Panc1 (cell line): Measurements from ENCODE around the gene SCG2. TPM values are rescaled to one million over a fixed set of nuclear protein-coding genes. Genes with fewer than 3 reads are reported as not detected.

Experiments
- ATAC-seq: fragments of 200-7000 bp; cut with Tn5 transposase; 2 replicates; pipeline ENCODE4 v1.9.1; 2020; ENCODE audit warnings: mild to moderate bottlenecking, moderate library complexity
- BruUV-seq: library from RNA; stranded (reverse); fragments of 400-500 nt; replicated peaks from 2 replicates; lab custom pipeline; 2021; lab: Mats Ljungman, UMichigan
- CTCF ChIA-PET: fragments of 300-600 bp; sonication (Branson Sonifier 250); formaldehyde crosslinking; loops from one replicate; lab custom pipeline; 2022; ENCODE audit warnings: antibody characterized with exemption; lab: Charles Lee
- POLR2A ChIA-PET: fragments of 300-600 bp; sonication (Branson Sonifier 250); formaldehyde crosslinking; loops from one replicate; lab custom pipeline; 2022; ENCODE audit warnings: antibody characterized with exemption; lab: Charles Lee
- DNase-seq: peaks from one replicate; pipeline ENCODE4 v3.0.0-alpha.2; 2010; ENCODE audit warnings: low read depth, low spot score
- H3K27ac ChIP-seq: 2 replicates; pipeline ENCODE4 v1.5.1; 2011; ENCODE audit warnings: mild to moderate bottlenecking, low read length, inconsistent platforms
- H3K27me3 ChIP-seq: fragments of 200-500 bp; sonication (Bioruptor generic); 2 replicates; pipeline ENCODE4 v1.6.0; 2014; ENCODE audit warnings: low read length, inconsistent platforms; ENCODE audit not compliant: control insufficient read depth, insufficient read depth
- H3K36me3 ChIP-seq: fragments of 200-500 bp; sonication (Bioruptor generic); 2 replicates; pipeline ENCODE4 v1.5.1; 2014; ENCODE audit warnings: inconsistent platforms, mild to moderate bottlenecking, low read length, moderate library complexity; ENCODE audit not compliant: control insufficient read depth, insufficient read depth
- H3K4me1 ChIP-seq: 2 replicates; pipeline ENCODE4 v1.5.1; 2011; ENCODE audit warnings: inconsistent platforms, mild to moderate bottlenecking, low read length, moderate library complexity; ENCODE audit not compliant: control insufficient read depth, insufficient read depth
- H3K4me3 ChIP-seq, 2 experiments: 2 replicates each; pipeline ENCODE4 v1.5.1; 2011 to 2012; ENCODE audit warnings: low read depth in 2 of 2, low read length in 2 of 2, mild to moderate bottlenecking in 2 of 2, inconsistent platforms in 1 of 2, moderate library complexity in 1 of 2
- H3K9me3 ChIP-seq: fragments of 200-500 bp; sonication (Bioruptor generic); 2 replicates; pipeline ENCODE4 v1.5.1; 2014; ENCODE audit warnings: low read depth, mild to moderate bottlenecking, inconsistent platforms, low read length, moderate library complexity; ENCODE audit not compliant: control insufficient read depth, insufficient read depth
- CTCF ChIP-seq: fragments of 450-650 bp; IDR thresholded peaks from 2 replicates; pipeline ENCODE4 v1.5.1; 2017; ENCODE audit warnings: mild to moderate bottlenecking
- POLR2AphosphoS5 ChIP-seq: IDR thresholded peaks from 2 replicates; pipeline ENCODE4 v1.6.1; 2012; ENCODE audit warnings: mild to moderate bottlenecking, low read depth, low read length, moderate library complexity
- SIN3A ChIP-seq: IDR thresholded peaks from 2 replicates; pipeline ENCODE4 v1.6.1; 2012; ENCODE audit warnings: low read depth, mild to moderate bottlenecking, low read length, moderate library complexity, borderline replicate concordance; ENCODE audit not compliant: insufficient read depth
- TCF7L2 ChIP-seq: IDR thresholded peaks from 2 replicates; pipeline ENCODE4 v1.6.1; 2011; ENCODE audit warnings: mild to moderate bottlenecking, low read depth, low read length, inconsistent platforms
- in situ Hi-C: cut with HindIII; loops from 2 replicates; pipeline ENCODE4 v1.10.0; 2016; ENCODE audit warnings: low sequenced_read_pairs, low pct_unique_long_range_greater_than_20kb
- intact Hi-C: fragments of 100-400 bp; cut with micrococcal nuclease; formaldehyde crosslinking; loops from one replicate; pipeline ENCODE4 v1.10.0; 2022; ENCODE audit not compliant: unreplicated experiment
- total RNA-seq: library from RNA; stranded (reverse); gene quantifications from one replicate; pipeline ENCODE4 v1.2.1, GENCODE V29; 2021; ENCODE audit not compliant: unreplicated experiment
- TF ChIP-seq, protein P1 (sequence below), 2 experiments: IDR thresholded peaks; 2 replicates each; pipeline ENCODE4 v1.6.1; 2011 to 2012; ENCODE audit warnings: low read depth in 2 of 2, control low read depth in 1 of 2, low read length in 1 of 2, mild to moderate bottlenecking in 1 of 2, moderate library complexity in 1 of 2; ENCODE audit not compliant: insufficient read depth in 1 of 2

The SCG2 gene
- total RNA-seq, 1 experiment from 2014 or later = 1.7 TPM

DNA sequence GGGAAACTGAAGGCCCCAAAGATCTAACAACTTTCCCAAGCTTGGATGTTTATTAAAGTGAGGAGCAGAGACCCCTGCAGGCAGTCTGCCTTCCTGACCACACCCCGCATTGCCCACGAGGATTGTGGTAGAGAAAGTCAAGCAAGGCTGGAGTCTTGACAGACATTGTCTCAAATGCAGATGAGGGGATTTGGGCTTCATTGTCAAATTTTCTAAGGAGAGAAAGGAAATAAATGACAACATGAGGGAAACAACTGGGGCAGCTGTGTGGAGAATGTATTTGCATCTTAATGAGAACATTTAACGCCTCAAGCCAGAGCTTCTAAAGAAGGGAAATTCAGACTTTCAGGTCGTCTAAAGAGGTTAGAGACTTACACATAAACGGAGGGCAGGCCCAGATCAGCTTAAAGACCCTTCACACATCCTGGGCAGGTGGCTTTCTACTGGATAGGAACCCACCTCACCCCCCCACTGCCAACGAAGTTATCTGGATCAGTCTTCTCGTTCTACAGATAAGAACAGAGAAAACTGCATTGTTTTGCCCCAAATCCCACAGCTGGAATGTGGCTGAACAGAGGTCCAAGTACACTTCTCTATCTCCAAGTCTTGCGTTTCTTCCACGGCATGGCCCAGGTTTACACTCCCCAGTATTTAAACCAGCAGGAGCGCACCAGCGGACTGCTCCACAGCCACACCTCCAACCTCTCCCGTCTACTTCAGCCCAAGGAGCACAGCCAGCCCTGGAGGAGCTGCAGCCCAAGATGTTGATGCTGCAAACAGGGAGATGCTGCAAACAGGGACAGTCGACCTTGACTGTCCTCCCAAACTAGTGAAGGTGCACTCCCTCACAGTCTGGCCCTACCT is 16.2 kb upstream of the SCG2 start:
- TF ChIP-seq TCF7L2 (no peak), CTCF (peak; percentile 24; the same call in 1 of the 2 replicates), SIN3A (no peak), POLR2AphosphoS5 (no peak)
- TF ChIP-seq, protein P1, sequence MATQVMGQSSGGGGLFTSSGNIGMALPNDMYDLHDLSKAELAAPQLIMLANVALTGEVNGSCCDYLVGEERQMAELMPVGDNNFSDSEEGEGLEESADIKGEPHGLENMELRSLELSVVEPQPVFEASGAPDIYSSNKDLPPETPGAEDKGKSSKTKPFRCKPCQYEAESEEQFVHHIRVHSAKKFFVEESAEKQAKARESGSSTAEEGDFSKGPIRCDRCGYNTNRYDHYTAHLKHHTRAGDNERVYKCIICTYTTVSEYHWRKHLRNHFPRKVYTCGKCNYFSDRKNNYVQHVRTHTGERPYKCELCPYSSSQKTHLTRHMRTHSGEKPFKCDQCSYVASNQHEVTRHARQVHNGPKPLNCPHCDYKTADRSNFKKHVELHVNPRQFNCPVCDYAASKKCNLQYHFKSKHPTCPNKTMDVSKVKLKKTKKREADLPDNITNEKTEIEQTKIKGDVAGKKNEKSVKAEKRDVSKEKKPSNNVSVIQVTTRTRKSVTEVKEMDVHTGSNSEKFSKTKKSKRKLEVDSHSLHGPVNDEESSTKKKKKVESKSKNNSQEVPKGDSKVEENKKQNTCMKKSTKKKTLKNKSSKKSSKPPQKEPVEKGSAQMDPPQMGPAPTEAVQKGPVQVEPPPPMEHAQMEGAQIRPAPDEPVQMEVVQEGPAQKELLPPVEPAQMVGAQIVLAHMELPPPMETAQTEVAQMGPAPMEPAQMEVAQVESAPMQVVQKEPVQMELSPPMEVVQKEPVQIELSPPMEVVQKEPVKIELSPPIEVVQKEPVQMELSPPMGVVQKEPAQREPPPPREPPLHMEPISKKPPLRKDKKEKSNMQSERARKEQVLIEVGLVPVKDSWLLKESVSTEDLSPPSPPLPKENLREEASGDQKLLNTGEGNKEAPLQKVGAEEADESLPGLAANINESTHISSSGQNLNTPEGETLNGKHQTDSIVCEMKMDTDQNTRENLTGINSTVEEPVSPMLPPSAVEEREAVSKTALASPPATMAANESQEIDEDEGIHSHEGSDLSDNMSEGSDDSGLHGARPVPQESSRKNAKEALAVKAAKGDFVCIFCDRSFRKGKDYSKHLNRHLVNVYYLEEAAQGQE (IDR thresholded peaks at IDR 0.05; ENCODE audit: insufficient read depth in 1 of 2, low read depth in 2 of 2, low read length in 1 of 2) = no peak
- CTCF ChIA-PET = no interaction called here

DNA sequence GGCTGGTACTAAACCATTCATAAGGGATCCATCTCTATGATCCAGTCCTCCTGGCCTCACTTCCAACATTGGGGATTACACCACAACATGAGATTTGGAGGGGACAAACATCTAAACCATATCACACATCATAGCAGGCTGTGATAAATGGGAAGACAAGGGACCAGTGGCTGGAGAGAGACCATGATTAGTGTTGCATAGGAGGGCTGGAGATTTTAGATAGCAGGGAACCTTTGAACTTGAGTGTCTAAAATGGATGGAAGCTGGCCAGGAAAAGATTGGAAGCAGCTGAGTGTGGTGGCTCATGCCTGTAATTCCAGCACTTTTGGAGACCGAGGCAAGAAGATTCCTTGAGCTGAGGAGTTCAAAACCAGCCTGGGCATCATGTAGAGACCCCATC is 12.4 kb upstream of the SCG2 start:
- peaks cover 13% of the 10 kb centered on the region for H3K4me1 ChIP-seq
- intact Hi-C loops = no loop called here
- no peaks in the 10 kb centered on the region for H3K27me3 ChIP-seq
- H3K9me3 ChIP-seq = no peaks in the 10 kb centered on the region
- H3K4me3 ChIP-seq = no peak overlapping the region
- DNase-seq = no peak
- BruUV-seq = no TSS peak
- POLR2A ChIA-PET = no interaction called here
- in situ Hi-C loops = no loop called here
- TF ChIP-seq TCF7L2 (no peak), POLR2AphosphoS5 (no peak), CTCF (no peak), SIN3A (no peak)
- TF ChIP-seq, protein P1 (IDR thresholded peaks at IDR 0.05; ENCODE audit: insufficient read depth in 1 of 2, low read depth in 2 of 2, low read length in 1 of 2) = no peak
- no peaks in the 10 kb centered on the region for H3K36me3 ChIP-seq
- CTCF ChIA-PET = no interaction called here
- H3K27ac ChIP-seq = no peak overlapping the region
- no peak for ATAC-seq

More for the DNA sequence above, 16.2 kb upstream of the SCG2 start:
- no peaks in the 10 kb centered on the region for H3K36me3 ChIP-seq
- H3K4me1 ChIP-seq = peaks cover 8% of the 10 kb centered on the region
- no peak overlapping the region for H3K4me3 ChIP-seq
- no TSS peak for BruUV-seq
- POLR2A ChIA-PET = no interaction called here
- DNase-seq (no peak), ATAC-seq (no peak)
- no peaks in the 10 kb centered on the region for H3K27me3 ChIP-seq
- intact Hi-C loops = no loop called here
- H3K9me3 ChIP-seq = no peaks in the 10 kb centered on the region
- H3K27ac ChIP-seq = no peak overlapping the region
- in situ Hi-C loops = no loop called here
